Peyer's patch (tissue), 4 donors: ENCODE results near the gene TRIP6. TPM values are rescaled to one million over a fixed set of nuclear protein-coding genes. Genes with fewer than 3 reads are reported as not detected.

Experiments
- DNase-seq, 3 donors: peaks; one replicate each; pipeline ENCODE4 v3.0.0-alpha.2; 2017 to 2019
- H3K27ac ChIP-seq, 4 donors: fragments of 200-600 bp; sonication (generic); one replicate each; pipeline ENCODE4 v1.5.1; 2016 to 2019
- H3K27me3 ChIP-seq, 2 donors: fragments of 200-600 bp; sonication (generic); one replicate each; pipeline ENCODE4 v1.5.1; 2019
- H3K36me3 ChIP-seq, 3 donors: fragments of 200-600 bp; sonication (generic); one replicate each; pipeline ENCODE4 v1.5.1; 2016 to 2019
- H3K4me1 ChIP-seq, 4 donors: fragments of 200-600 bp; sonication (generic); one replicate each; pipeline ENCODE4 v1.5.1; 2016 to 2019
- H3K4me3 ChIP-seq, 4 donors: fragments of 200-600 bp; sonication (generic); 1 replicate in 3 of 4; 2 replicates in 1 of 4; pipeline ENCODE4 v1.5.1; 2016 to 2019; ENCODE audit warnings: mild to moderate bottlenecking in 1 of 4
- H3K9me3 ChIP-seq, 4 donors: fragments of 200-600 bp; sonication (generic); one replicate each; pipeline ENCODE4 v1.5.1; 2016 to 2019; ENCODE audit warnings: mild to moderate bottlenecking in 1 of 4
- POLR2A ChIP-seq, 2 donors: fragments of 450-650 bp; IDR thresholded peaks; one replicate each; pipeline ENCODE4 v1.5.1; 2017; ENCODE audit warnings: antibody characterized with exemption in 2 of 2, mild to moderate bottlenecking in 2 of 2, moderate library complexity in 2 of 2
- total RNA-seq, 4 donors: library from RNA; depleted of rRNA; stranded (reverse); fragments of >200 nt; gene quantifications; one replicate each; pipeline ENCODE4 v1.1.0, GENCODE V29; 2016
- TF ChIP-seq, protein P1 (sequence below), 6 experiments: fragments of 450-650 bp in 4 of 6; fragments of 200-600 bp in 2 of 6; sonication (generic) in 1 of 6; IDR thresholded peaks; one replicate each; pipeline ENCODE4 v1.5.1; 2017 to 2019; ENCODE audit warnings: antibody characterized with exemption in 6 of 6, mild to moderate bottlenecking in 3 of 6, moderate library complexity in 1 of 6

Gene TRIP6
- total RNA-seq, 4 donors from 2014 or later, result 8.8 to 22.3 (median 15.4) TPM

DNA sequence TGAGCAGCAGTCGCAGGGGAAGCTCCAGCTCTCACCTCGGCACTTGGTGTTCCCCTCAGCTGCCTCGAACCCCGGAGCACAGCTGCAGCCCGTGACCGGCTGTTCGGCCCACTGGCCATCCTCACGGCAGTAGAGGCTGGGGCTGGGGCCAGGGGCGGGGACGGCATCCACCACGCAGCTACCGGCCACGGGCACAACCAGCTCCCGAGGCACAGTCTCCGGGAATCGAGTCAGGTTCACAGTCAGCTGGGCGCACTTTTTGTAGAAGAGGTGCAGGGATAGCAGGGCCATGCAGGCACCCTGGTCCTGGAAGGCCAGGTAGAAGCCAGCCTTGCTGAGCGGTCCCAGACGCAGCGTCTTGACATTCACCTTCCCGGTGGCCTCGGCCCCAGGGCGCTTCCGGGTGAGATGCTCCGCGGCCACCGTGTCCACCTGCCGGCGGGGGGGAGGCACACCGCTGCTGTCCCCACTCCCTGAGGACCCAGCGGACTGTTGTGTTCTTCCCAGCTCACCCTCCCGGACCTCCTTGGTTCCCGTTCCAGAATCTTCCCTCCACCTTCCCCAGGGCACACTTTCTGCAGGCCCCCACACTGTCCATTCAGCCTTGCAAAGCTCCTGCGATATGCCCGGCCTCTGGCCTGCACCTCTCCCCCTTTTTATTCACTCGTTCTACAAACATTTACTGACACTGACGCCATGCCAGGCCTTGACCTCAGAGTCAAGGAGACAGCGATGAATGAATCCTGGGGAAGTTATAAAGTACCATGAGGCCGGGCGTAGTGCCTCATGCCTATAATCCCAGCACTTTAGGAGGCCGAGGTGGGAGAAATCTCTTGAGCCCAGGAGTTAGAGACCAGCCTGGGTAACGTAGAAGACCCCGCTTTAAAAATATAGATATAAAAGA lies 44.7 kb upstream of the TRIP6 start:
- H3K27me3 ChIP-seq, result no peaks in the 10 kb centered on the region
- H3K9me3 ChIP-seq, result peaks cover 0 to 2% (median 0%) of the 10 kb centered on the region in 4 donors
- peaks cover 0 to 23% (median 5%) of the 10 kb centered on the region in 4 donors for H3K4me1 ChIP-seq
- TF ChIP-seq, protein P1, sequence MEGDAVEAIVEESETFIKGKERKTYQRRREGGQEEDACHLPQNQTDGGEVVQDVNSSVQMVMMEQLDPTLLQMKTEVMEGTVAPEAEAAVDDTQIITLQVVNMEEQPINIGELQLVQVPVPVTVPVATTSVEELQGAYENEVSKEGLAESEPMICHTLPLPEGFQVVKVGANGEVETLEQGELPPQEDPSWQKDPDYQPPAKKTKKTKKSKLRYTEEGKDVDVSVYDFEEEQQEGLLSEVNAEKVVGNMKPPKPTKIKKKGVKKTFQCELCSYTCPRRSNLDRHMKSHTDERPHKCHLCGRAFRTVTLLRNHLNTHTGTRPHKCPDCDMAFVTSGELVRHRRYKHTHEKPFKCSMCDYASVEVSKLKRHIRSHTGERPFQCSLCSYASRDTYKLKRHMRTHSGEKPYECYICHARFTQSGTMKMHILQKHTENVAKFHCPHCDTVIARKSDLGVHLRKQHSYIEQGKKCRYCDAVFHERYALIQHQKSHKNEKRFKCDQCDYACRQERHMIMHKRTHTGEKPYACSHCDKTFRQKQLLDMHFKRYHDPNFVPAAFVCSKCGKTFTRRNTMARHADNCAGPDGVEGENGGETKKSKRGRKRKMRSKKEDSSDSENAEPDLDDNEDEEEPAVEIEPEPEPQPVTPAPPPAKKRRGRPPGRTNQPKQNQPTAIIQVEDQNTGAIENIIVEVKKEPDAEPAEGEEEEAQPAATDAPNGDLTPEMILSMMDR (IDR thresholded peaks at IDR 0.05), result no peak
- no peak for TF ChIP-seq POLR2A (IDR thresholded peaks at IDR 0.05)
- no peak overlapping the region for H3K27ac ChIP-seq
- H3K4me3 ChIP-seq, result no peak overlapping the region
- DNase-seq, result no peak
- H3K36me3 ChIP-seq, result peaks cover 0 to 43% (median 0%) of the 10 kb centered on the region in 3 donors

DNA sequence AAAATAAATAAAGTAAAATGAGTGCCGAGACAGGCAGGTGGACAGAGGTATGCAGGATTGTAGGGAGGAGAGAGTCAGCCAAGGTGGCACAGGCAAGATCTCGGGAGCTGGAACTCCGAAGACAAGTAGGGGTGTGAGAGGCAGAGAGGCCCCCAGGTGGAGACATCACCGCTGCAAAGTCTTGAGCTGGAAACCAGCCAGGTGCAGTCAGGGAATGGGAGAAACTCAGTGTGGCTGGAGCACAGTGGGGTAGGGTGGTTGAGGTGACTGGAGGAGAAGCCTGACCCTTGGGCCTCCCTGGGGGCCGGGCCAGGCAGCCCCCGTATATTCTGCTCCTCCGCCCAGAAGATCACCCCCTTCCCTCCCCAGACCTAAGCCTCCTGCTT lies 44.1 kb upstream of the TRIP6 start:
- no peak overlapping the region for H3K4me3 ChIP-seq
- no peak overlapping the region for H3K27ac ChIP-seq
- H3K27me3 ChIP-seq, result no peaks in the 10 kb centered on the region
- TF ChIP-seq, protein P1 (IDR thresholded peaks at IDR 0.05), result no peak
- TF ChIP-seq POLR2A (IDR thresholded peaks at IDR 0.05), result no peak
- H3K36me3 ChIP-seq, result peaks cover 0 to 41% (median 0%) of the 10 kb centered on the region in 3 donors
- H3K9me3 ChIP-seq, result peaks cover 0 to 4% (median 0%) of the 10 kb centered on the region in 4 donors
- no peak for DNase-seq
- peaks cover 0 to 29% (median 7%) of the 10 kb centered on the region in 4 donors for H3K4me1 ChIP-seq

DNA sequence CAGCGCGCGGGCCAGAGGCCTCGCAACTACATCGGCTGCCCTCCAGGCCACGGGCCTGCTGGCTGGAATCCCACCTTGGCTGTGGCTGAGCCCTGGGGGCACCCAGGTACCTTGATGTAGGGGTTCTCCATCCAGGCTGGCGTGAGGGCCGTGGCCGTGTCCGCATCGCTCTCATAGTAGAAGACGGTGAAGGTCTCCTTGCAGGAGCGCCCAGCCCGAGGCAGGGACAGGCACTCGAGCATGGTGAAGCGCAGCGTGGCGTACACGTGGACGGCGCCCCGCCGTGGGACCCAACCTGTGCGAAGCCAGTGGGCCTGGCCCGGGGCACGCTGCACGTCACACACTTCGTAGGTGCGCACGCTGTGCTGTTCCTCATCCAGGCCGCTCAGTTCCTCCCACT lies 43.7 kb upstream of the TRIP6 start:
- Histone ChIP-seq H3K36me3 (peaks cover 0 to 39% (median 0%) of the 10 kb centered on the region in 3 donors), H3K27me3 (no peaks in the 10 kb centered on the region), H3K27ac (no peak overlapping the region), H3K9me3 (peaks cover 0 to 4% (median 0%) of the 10 kb centered on the region in 4 donors), H3K4me3 (no peak overlapping the region), H3K4me1 (peaks cover 0 to 33% (median 7%) of the 10 kb centered on the region in 4 donors)
- no peak for TF ChIP-seq POLR2A (IDR thresholded peaks at IDR 0.05)
- TF ChIP-seq, protein P1 (IDR thresholded peaks at IDR 0.05), result no peak
- no peak for DNase-seq

DNA sequence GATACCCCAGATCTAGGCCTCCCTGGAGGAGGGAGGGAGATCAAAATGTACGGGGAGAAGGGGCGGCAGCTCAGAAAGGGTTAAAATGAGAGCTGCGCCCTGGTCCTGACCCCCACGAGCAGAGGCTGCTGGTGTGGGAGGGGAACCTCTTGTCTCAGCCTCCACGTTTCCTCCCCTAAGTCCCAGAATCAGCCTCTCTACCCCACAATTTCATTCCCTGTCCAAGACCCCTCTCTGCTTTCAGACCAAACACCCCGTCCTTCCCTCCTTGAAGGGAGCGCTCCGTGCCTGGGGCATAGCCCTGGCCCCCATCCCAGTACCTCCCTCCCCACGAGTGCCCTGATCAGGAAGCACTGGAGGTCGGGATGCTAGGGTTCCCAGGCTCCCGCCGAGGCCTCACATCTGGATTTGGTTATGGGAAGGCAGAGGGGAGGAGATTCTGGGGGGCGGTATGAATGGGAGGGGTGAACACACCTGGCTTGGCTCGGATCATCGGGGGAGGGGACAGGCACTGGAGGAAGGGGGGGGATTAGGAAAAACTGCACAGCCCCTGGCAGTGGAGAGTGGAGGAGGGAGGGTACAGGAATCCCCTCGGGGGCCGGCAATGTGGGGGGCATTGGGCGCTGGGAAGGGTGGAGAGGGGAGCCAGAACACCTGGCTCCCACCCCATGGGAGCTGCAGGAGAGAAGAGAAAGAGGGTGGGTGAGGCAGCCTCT lies 42.5 kb upstream of the TRIP6 start:
- H3K27ac ChIP-seq, result peak overlapping the region in 1 of 4 donors; percentile 80
- H3K4me3 ChIP-seq, result peak overlapping the region in 2 of 4 donors; percentile 76 to 89
- peaks cover 0 to 4% (median 0%) of the 10 kb centered on the region in 4 donors for H3K9me3 ChIP-seq
- no peak for TF ChIP-seq POLR2A (IDR thresholded peaks at IDR 0.05)
- TF ChIP-seq, protein P1 (IDR thresholded peaks at IDR 0.05), result no peak
- H3K27me3 ChIP-seq, result no peaks in the 10 kb centered on the region
- H3K36me3 ChIP-seq, result peaks cover 0 to 35% (median 0%) of the 10 kb centered on the region in 3 donors
- DNase-seq, result no peak
- peaks cover 0 to 43% (median 7%) of the 10 kb centered on the region in 4 donors for H3K4me1 ChIP-seq

DNA sequence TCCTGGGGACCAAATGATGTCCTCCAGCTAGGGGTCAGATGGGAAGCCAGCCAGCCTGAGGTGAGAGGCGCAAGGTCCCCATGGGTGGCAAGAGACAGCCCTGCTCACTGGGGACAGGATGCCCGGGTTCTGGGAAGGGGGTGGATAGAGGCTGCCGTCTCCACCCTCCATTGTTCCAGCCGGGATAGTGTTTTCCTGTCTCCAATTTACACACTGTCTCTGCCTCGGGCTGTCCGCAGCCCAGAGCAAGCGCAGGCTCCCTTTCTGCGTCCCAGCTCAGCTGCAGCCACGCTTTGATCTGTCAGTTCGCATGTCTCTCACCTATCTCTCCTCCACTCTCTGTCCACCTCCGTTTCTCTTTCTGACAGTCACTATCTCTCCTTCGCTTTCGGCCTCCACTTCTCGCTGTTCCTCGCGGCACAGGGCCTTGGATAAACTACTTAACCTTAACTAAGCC lies 41.9 kb upstream of the TRIP6 start:
- peaks cover 0 to 43% (median 7%) of the 10 kb centered on the region in 4 donors for H3K4me1 ChIP-seq
- no peak for DNase-seq
- peak overlapping the region in 2 of 4 donors; percentile 76 to 89 for H3K4me3 ChIP-seq
- peak overlapping the region in 2 of 4 donors; percentile 80 to 87 for H3K27ac ChIP-seq
- H3K9me3 ChIP-seq, result peaks cover 0 to 4% (median 0%) of the 10 kb centered on the region in 4 donors
- peaks cover 0 to 29% (median 0%) of the 10 kb centered on the region in 3 donors for H3K36me3 ChIP-seq
- H3K27me3 ChIP-seq, result no peaks in the 10 kb centered on the region
- TF ChIP-seq POLR2A (IDR thresholded peaks at IDR 0.05), result no peak
- TF ChIP-seq, protein P1 (IDR thresholded peaks at IDR 0.05), result no peak
